B cell (primary cell): ENCODE data around the gene RARS2.

Source experiments
- EZH2 ChIP-seq: IDR thresholded peaks from 2 replicates; pipeline ENCODE4 v1.6.1; 2012; ENCODE audit warnings: borderline replicate concordance, low read depth, mild to moderate bottlenecking, moderate library complexity, low read length; ENCODE audit not compliant: insufficient read depth, poor library complexity, severe bottlenecking
- TF ChIP-seq, protein P1 (sequence below): fragments of 200-600 bp; IDR thresholded peaks from one replicate; pipeline ENCODE4 v1.8.0; 2022; ENCODE audit warnings: antibody characterized with exemption, mild to moderate bottlenecking

DNA sequence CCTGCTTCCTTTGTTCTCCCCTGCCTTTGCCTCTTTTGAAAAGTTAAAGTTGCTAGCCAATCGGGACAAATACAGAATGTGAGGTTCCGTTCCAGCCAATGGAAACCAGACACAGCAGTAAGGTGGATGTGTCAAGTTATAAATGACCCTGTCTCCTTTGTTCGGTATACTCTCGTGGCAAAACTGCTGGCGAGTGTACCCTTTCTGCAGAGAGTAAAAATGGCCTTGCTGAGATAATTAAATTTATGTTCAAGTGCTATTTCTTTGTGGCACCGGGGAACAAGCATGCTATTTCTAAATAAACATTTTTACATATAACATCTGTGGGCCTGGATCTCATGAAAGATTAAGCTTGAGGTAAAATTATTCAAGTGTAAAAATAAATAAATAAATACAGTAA lies 50.2 kb downstream of the RARS2 start:
- no peak for TF ChIP-seq EZH2
- TF ChIP-seq, protein P1, sequence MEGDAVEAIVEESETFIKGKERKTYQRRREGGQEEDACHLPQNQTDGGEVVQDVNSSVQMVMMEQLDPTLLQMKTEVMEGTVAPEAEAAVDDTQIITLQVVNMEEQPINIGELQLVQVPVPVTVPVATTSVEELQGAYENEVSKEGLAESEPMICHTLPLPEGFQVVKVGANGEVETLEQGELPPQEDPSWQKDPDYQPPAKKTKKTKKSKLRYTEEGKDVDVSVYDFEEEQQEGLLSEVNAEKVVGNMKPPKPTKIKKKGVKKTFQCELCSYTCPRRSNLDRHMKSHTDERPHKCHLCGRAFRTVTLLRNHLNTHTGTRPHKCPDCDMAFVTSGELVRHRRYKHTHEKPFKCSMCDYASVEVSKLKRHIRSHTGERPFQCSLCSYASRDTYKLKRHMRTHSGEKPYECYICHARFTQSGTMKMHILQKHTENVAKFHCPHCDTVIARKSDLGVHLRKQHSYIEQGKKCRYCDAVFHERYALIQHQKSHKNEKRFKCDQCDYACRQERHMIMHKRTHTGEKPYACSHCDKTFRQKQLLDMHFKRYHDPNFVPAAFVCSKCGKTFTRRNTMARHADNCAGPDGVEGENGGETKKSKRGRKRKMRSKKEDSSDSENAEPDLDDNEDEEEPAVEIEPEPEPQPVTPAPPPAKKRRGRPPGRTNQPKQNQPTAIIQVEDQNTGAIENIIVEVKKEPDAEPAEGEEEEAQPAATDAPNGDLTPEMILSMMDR, result no peak
